Skin epidermis (tissue), 12 donors: Measurements from ENCODE around the gene FBXO2.
"Not testable (repeated sequence)": the region's sequence is repeated elsewhere in the genome, so short reads cannot be mapped to it uniquely, and the experiment has no call there.

ENCODE experiments used
- H3K27ac ChIP-seq, 21 experiments: fragments of 200-600 bp; sonication (generic) in 11 of 21; one replicate each; pipeline ENCODE4 v1.5.0; 2020; ENCODE audit warnings: mild to moderate bottlenecking in 3 of 21, inconsistent platforms in 2 of 21, moderate library complexity in 2 of 21
- H3K4me3 ChIP-seq, 7 experiments: fragments of 200-600 bp; sonication (generic) in 2 of 7; one replicate each; pipeline ENCODE4 v1.5.0; 2020; ENCODE audit warnings: inconsistent platforms in 2 of 7, mild to moderate bottlenecking in 2 of 7, moderate library complexity in 1 of 7

The FBXO2 gene

GRCh38 chr1:11640944-11641343 lies 13.3 kb downstream of the FBXO2 start:
- H3K27ac ChIP-seq, result no peak overlapping the region
- no peak overlapping the region for H3K4me3 ChIP-seq

GRCh38 chr1:11640101-11640500 lies 14.1 kb downstream of the FBXO2 start:
- Histone ChIP-seq H3K27ac (no peak overlapping the region), H3K4me3 (no peak overlapping the region)

GRCh38 chr1:11639372-11639771 lies 14.9 kb downstream of the FBXO2 start:
- H3K27ac ChIP-seq, result no peak overlapping the region
- H3K4me3 ChIP-seq, result no peak overlapping the region

- Histone ChIP-seq H3K4me3 (no peak overlapping the region), H3K27ac (no peak overlapping the region)
These were observed 16.1 kb downstream of the FBXO2 start for GRCh38 chr1:11638121-11638520.

GRCh38 chr1:11634365-11635192 lies 19.6 kb downstream of the FBXO2 start:
- no peak overlapping the region for H3K4me3 ChIP-seq
- no peak overlapping the region for H3K27ac ChIP-seq

GRCh38 chr1:11629184-11630016 lies 24.8 kb downstream of the FBXO2 start:
- H3K4me3 ChIP-seq, result no peak overlapping the region
- no peak overlapping the region for H3K27ac ChIP-seq

- no peak overlapping the region for H3K27ac ChIP-seq
- H3K4me3 ChIP-seq, result no peak overlapping the region
These were observed 25.5 kb downstream of the FBXO2 start for GRCh38 chr1:11628767-11629166.

GRCh38 chr1:11626551-11626950 lies 27.7 kb downstream of the FBXO2 start:
- H3K4me3 ChIP-seq, result no peak overlapping the region
- no peak overlapping the region for H3K27ac ChIP-seq

GRCh38 chr1:11623702-11624101 lies 30.5 kb downstream of the FBXO2 start:
- Histone ChIP-seq H3K27ac (no peak overlapping the region), H3K4me3 (no peak overlapping the region)

- no peak overlapping the region for H3K4me3 ChIP-seq
- no peak overlapping the region for H3K27ac ChIP-seq
These were observed 31.8 kb downstream of the FBXO2 start for GRCh38 chr1:11622398-11622797.

- Histone ChIP-seq H3K27ac (no peak overlapping the region), H3K4me3 (no peak overlapping the region)
These were observed 33.3 kb downstream of the FBXO2 start for GRCh38 chr1:11620924-11621323.

GRCh38 chr1:11620405-11620804 lies 33.8 kb downstream of the FBXO2 start:
- Histone ChIP-seq H3K4me3 (no peak overlapping the region), H3K27ac (no peak overlapping the region)

- H3K27ac ChIP-seq, result no peak overlapping the region
- H3K4me3 ChIP-seq, result no peak overlapping the region
These were observed 36.5 kb downstream of the FBXO2 start for GRCh38 chr1:11617741-11618140.

- Histone ChIP-seq H3K4me3 (no peak overlapping the region), H3K27ac (no peak overlapping the region)
These were observed 36.9 kb downstream of the FBXO2 start for GRCh38 chr1:11617314-11617713.

GRCh38 chr1:11616766-11617165 lies 37.5 kb downstream of the FBXO2 start:
- Histone ChIP-seq H3K4me3 (no peak overlapping the region), H3K27ac (no peak overlapping the region)

GRCh38 chr1:11615090-11615489 lies 39.1 kb downstream of the FBXO2 start:
- Histone ChIP-seq H3K4me3 (no peak overlapping the region), H3K27ac (no peak overlapping the region)

GRCh38 chr1:11613347-11613746 lies 40.9 kb downstream of the FBXO2 start:
- Histone ChIP-seq H3K4me3 (no peak overlapping the region), H3K27ac (no peak overlapping the region)

- Histone ChIP-seq H3K27ac (no peak overlapping the region), H3K4me3 (no peak overlapping the region)
These were observed 42.4 kb downstream of the FBXO2 start for GRCh38 chr1:11611638-11612327.

GRCh38 chr1:11610629-11611180 lies 43.5 kb downstream of the FBXO2 start:
- H3K4me3 ChIP-seq, result no peak overlapping the region
- H3K27ac ChIP-seq, result no peak overlapping the region

GRCh38 chr1:11609378-11609777 lies 44.9 kb downstream of the FBXO2 start:
- not testable (repeated sequence) for H3K4me3 ChIP-seq

More at GRCh38 chr1:11609378-11609777, 44.9 kb downstream of the FBXO2 start:
- not testable (repeated sequence) for H3K27ac ChIP-seq
